22Rv1 (cell line): ENCODE measurements around the gene SEC16A.

Experiments
- CTCF ChIP-seq: fragments of 450-650 bp; IDR thresholded peaks from 2 replicates; pipeline ENCODE4 v1.5.1; 2017; ENCODE audit warnings: mild to moderate bottlenecking
- ZFX ChIP-seq: fragments of 450-650 bp; IDR thresholded peaks from 2 replicates; pipeline ENCODE4 v1.6.1; 2017; ENCODE audit warnings: antibody characterized with exemption, borderline replicate concordance

GRCh38 chr9:136530461-136531089 lies 47.7 kb upstream of the SEC16A start:
- TF ChIP-seq CTCF (no peak), ZFX (no peak)
